GM19035 (cell line): ENCODE measurements around the gene CCDC40.

ENCODE experiments used
- ATAC-seq: cut with Tn5 transposase; IDR thresholded peaks from one replicate; pipeline ENCODE4 v1.9.1; 2021; ENCODE audit not compliant: unreplicated experiment

Gene CCDC40

DNA sequence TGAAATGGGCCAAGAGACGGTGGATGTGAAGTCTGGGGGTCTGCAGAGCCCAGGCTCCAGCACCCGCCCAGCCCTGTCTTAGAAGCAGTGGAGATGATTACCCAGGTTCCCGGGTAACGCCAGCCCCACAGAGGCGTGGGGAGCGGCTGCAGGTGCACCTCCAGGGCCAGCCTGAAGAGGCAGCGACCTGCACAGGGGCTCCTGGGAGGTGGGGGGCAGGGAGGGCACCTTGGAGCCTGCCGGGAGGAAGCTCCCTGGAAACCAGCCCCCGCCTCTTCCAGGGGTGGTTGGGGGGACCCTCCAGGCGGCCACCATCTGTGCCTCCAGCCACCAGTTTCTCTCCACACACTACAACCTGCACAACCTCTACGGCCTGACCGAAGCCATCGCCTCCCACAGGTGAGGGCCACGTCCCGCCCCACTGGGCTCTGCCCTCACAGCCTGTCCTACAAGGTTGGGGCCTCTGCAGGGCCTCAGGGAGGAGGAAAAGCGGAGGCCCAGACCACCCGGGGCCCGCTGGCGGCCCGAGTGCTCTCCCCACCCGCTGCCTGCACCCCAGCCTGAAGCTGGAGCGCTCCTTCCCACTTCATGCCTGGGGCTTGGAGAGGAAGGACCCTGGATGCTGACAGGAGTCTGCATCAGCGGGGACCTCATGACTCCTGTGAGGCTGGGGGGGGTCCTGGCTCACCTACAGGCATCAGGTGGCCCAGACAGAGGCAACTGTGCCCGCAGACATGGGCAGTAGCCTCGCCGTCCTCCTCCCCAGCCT, 75.4 kb downstream of the CCDC40 start:
- no peak for ATAC-seq

GRCh38 chr17:80112471-80113032, 76.1 kb downstream of the CCDC40 start:
- ATAC-seq = no peak

DNA sequence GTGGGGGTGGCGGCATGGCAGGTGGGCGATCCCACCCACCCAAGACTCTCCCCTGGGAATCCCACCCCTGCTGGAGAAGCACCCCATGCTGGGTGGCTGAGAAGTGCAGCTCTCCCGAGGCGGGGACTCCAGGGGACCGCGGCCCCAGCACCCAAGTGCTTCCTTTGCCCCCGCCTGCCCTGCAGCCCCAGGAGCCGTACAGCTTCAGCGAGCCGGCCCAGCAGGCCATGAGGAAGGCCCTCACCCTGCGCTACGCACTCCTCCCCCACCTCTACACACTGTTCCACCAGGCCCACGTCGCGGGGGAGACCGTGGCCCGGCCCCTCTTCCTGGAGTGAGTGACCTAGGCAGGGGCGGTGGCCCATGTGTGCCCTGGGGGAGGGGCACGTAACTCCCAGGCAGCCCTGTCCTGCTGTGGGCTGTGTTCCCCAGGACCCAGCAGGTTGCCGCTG, 76.6 kb downstream of the CCDC40 start:
- ATAC-seq = no peak

DNA sequence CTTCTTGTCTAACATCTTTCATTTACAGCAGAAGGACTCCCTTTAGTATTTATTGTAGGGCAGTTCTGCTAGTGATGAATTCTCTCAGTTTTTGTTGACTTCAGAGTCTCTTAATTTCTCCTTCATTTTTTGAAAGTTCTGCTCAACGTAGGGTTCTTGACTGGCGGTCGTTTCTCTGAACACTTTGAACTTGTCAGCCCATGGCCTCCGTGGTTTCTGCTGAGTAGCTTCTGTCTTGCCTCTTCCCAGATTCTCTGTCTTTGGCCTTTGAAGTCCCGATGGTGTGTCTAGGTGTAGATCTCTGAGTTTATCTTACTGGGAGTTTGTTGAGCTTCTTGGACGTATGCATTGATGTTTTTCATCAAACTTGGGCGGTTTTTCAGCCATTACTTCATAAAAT, 78.3 kb downstream of the CCDC40 start:
- ATAC-seq = no peak

- ATAC-seq = no peak
These were observed 78.7 kb downstream of the CCDC40 start for GRCh38 chr17:80115159-80115558.

DNA sequence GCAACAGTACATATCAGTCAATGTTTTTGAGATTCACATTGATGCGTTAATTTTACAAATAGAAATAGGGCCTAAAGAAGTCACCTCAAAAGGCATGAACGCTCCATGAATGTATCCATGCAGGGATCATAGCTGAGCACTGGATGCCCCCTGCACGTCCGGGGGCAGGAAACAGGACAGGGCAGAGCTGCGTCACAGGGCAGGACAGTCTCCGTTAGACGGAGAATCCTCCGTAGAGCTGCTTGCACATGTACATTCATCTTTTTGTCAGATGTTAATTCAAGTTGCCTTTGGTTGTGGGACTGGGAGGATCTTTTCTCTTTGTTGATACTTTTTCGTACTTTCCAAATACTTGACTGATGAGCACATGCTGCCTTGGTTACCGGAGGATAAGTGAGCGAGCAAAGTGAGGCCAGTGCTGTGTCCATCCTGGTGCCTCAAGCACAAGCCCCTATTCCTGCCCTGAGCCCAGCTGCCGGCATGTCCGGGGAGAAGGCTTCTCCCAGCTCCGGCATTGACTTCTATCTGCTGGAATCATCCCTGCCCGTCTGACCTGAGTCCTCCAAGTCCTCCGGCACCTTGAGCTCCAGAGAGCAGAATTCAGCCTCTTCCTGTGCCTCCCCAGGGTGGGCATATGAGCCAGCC, 80.0 kb downstream of the CCDC40 start:
- no peak for ATAC-seq

- no peak for ATAC-seq
These were observed 80.5 kb downstream of the CCDC40 start for GRCh38 chr17:80116921-80117380.

DNA sequence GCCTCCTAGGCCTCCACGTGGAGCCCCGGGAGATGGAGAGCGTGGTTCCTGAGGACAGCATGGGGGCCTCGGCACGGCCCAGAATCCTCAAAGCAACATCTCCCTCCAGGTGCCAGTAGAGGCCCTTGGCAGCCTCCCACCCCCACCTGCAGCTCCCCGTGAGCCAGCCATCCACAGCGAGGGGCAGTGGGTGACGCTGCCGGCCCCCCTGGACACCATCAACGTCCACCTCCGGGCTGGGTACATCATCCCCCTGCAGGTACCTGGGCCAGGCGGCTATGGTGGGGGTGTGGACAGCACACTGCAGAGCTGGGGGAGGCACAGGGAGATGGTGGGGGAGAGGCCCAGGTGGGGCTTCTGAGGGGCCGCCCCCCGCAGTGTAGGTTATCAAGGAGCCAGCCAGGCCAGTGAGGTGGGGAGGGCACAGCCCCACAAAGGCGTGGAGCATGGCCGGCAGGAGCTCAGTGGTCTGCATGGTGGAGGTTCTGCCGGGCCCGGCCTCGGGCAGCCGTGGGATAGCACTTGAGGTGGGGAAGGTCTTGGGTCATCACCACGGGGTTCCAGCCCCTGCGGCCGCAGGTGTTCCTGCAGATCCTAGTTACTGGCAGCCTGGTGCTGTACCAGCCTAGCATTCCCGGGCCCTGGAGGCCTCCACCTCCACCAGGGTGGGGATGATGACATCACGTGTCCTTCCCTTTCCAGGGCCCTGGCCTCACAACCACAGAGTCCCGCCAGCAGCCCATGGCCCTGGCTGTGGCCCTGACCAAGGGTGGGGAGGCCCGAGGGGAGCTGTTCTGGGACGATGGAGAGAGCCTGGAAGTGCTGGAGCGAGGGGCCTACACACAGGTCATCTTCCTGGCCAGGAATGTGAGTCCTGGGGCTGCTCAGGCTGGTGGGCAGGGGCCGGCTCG, 81.3 kb downstream of the CCDC40 start:
- no peak for ATAC-seq

DNA sequence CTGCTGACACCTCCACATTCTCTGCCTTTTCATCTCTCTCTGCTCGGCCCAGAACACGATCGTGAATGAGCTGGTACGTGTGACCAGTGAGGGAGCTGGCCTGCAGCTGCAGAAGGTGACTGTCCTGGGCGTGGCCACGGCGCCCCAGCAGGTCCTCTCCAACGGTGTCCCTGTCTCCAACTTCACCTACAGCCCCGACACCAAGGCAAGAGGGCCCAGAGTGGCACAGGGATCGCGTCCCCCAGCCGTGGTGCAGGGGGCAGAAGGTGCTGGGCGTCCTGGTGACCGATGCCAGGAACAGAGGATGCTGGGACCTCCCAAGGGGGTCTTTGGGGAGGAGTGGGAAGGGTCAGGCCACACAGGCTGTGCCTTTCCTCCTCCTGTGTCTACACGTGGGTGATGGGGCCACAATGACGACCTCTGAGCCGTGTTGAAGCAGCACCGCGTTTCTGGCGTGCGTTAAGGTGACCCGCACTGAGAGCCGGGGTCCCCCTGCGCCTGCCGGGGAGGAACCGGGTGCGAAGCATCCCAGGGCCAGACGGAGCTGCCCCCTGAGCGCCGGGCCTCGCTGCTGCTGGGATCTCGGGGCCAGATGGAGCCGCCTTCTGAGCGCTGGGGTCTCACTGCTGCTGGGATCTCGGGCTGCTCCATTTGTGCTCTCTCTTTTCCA, 82.3 kb downstream of the CCDC40 start:
- no peak for ATAC-seq

- no peak for ATAC-seq
These were observed 82.9 kb downstream of the CCDC40 start for GRCh38 chr17:80119271-80119791.

DNA sequence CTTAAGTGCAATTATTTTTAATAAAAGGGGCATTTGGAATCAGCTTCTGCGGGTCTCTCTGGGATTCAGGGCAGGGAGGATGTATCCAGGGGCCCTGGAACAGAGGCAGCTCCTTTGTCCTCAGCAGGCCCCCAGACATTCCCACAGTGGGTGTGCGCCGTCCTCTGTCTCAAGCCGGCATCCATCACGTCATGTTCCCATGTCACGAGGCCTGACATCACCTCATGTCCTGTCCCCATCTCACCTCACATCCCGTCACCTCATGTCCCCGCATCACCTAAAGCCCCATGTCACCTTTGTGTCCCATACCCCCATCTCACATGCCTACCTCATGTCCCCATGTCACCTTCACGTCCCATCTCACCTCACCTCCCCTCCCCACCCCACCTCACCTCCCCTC, 83.4 kb downstream of the CCDC40 start:
- ATAC-seq = no peak

DNA sequence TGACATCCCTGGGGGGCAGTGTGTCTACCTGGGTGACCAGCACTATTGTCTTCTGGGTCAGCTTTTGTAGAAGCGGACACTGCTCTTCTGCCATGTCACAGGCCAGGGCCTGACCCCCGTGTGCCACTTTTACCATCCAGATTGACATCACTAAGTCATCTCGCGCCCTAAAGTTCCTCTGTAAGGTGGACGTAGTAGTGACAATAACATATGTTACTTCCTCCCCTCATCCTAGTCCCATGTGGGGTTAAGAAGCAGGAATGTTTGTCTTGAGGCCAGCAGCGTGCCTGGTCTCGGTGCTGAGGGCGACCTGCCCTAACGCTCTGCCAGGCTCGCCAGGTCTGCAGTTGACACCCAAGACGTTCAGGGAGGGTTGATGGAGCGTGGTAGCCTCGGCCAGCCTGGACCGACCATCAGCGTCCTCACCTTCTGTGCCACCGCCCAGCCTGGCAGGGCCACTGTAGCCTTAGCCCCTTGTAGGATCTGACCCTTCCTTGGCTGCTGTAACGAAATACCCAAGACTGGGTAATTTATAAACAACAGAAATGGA, 85.7 kb downstream of the CCDC40 start:
- no peak for ATAC-seq

- ATAC-seq = no peak
These were observed 86.6 kb downstream of the CCDC40 start for GRCh38 chr17:80122926-80123505.

- no peak for ATAC-seq
These were observed 87.3 kb downstream of the CCDC40 start for GRCh38 chr17:80123791-80124190.

- ATAC-seq = no peak
These were observed 88.0 kb downstream of the CCDC40 start for GRCh38 chr17:80124351-80124981.

GRCh38 chr17:80125656-80126448, 89.4 kb downstream of the CCDC40 start:
- no peak for ATAC-seq

- ATAC-seq = no peak
These were observed 89.9 kb downstream of the CCDC40 start for GRCh38 chr17:80126449-80126715.

DNA sequence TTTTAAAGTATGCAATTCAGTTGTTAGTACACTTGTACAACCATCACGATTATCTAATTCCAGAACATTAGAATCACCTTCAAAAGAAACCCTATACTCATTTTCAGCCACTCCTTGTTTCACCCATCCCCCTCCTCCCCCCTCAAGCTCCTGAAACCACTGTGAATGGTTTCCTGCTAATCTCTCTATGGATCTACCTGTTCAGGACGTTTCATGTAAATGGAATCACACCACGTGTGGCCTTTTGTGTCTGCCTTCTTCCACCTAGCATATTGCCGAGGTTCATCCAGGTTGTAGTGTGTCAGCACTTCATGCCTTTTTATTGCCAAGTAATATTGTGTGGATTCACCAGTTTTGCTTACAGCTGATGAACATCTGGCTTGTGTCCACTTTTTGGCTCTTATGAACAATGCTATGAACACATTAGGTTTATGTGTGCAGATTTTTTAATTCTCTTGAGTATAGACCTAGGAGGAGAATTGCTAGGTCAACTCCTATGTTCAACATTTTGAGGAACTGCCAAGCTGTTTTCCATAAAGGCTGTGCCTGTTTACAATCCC, 92.6 kb downstream of the CCDC40 start:
- ATAC-seq = no peak
